Aorta (tissue), 5 donors: Measurements from ENCODE around the gene CHCHD6. TPM values are rescaled to one million over a fixed set of nuclear protein-coding genes. Genes with fewer than 3 reads are reported as not detected.
A peak's percentile ranks its signal among the peaks of the same experiment; 100 is the strongest.

Experiments
- ATAC-seq: fragments of 200-7000 bp; cut with Tn5 transposase; one replicate; pipeline ENCODE4 v1.9.1; 2022; ENCODE audit warnings: moderate library complexity; ENCODE audit not compliant: low FRiP score
- DNase-seq, 2 donors: peaks; one replicate each; pipeline ENCODE4 v3.0.0-alpha.2; 2020
- H3K27ac ChIP-seq, 2 donors: one replicate each; pipeline ENCODE4 v1.5.1; 2013; ENCODE audit warnings: low read length in 2 of 2, mild to moderate bottlenecking in 2 of 2, moderate library complexity in 2 of 2, control low read depth in 1 of 2, inconsistent platforms in 1 of 2, low read depth in 1 of 2
- H3K27me3 ChIP-seq, 2 donors: one replicate each; pipeline ENCODE4 v1.6.1; 2013; ENCODE audit warnings: control low read depth in 1 of 2, low read length in 1 of 2, mild to moderate bottlenecking in 1 of 2, moderate library complexity in 1 of 2; ENCODE audit not compliant: insufficient read depth in 2 of 2, control insufficient read depth in 1 of 2
- H3K36me3 ChIP-seq, 2 donors: one replicate each; pipeline ENCODE4 v1.6.1; 2013; ENCODE audit warnings: control low read depth in 1 of 2, low read length in 1 of 2, mild to moderate bottlenecking in 1 of 2; ENCODE audit not compliant: insufficient read depth in 2 of 2, control insufficient read depth in 1 of 2
- H3K4me1 ChIP-seq, 2 donors: one replicate each; pipeline ENCODE4 v1.6.1; 2013; ENCODE audit warnings: low read length in 2 of 2, control low read depth in 1 of 2, mild to moderate bottlenecking in 1 of 2, moderate library complexity in 1 of 2; ENCODE audit not compliant: insufficient read depth in 2 of 2, control insufficient read depth in 1 of 2
- H3K4me3 ChIP-seq, 2 donors: one replicate each; pipeline ENCODE4 v1.5.1; 2013; ENCODE audit warnings: low read length in 2 of 2, control low read depth in 1 of 2, mild to moderate bottlenecking in 1 of 2
- H3K9me3 ChIP-seq: one replicate; pipeline ENCODE4 v1.6.1; 2013; ENCODE audit warnings: mild to moderate bottlenecking, low read length; ENCODE audit not compliant: control insufficient read depth
- whole genome bisulfite sequencing, 2 donors: extraction: QIAGEN DNeasy Blood & Tissue Kit; methylation state at CpG; one replicate each; pipeline ENCODE4 v1.1.7; 2013; 5-methylcytosine and 5-hydroxymethylcytosine counted together
- intact Hi-C, 2 donors: fragments of 100-400 bp; cut with DNase I; formaldehyde crosslinking; loops; one replicate each; pipeline versions ENCODE4 v1.14.2 to v1.15.0; 2022
- polyA plus RNA-seq, 2 donors: library from polyadenylated mRNA; stranded (reverse); fragments of 200-250 nt; gene quantifications; one replicate each; pipeline ENCODE4 v1.2.3, GENCODE V29; 2013
- total RNA-seq, 2 donors: library from RNA; stranded (reverse); fragmentation: NEBNext Ultra II Directional; extraction: Animal tissue kit (Norgen Biotek cat#: 25700); gene quantifications; one replicate each; pipeline ENCODE4 v1.2.1, GENCODE V29; 2021
- donor health status: healthy with polysubstance abuse.
- donor health status: Bipolar disorder and iron deficiency.
- donor health status: DM: no; HTN: no; CAD: no.
- donor health status: DM: no; HTN: no; CAD: no.
- donor health status: DM: yes; HTN: yes; CAD: no.

CHCHD6 gene
- total and polyA plus RNA-seq, 4 donors, result 10.8 to 24.6 (median 11.9) TPM

GRCh38 chr3:126971891-126972351, 267.9 kb downstream of the CHCHD6 start:
- WGBS, 2 donors, result 33 to 44% methylated on average over 13 of the region's 13 CpGs
- Histone ChIP-seq H3K27me3 (no peaks in the 10 kb centered on the region), H3K9me3 (peaks cover 2% of the 10 kb centered on the region), H3K4me3 (no peak overlapping the region), H3K36me3 (no peaks in the 10 kb centered on the region), H3K27ac (no peak overlapping the region), H3K4me1 (no peaks in the 10 kb centered on the region)
- ATAC-seq (peak; percentile 82), DNase-seq (peak; percentile 87 to 95)
- intact Hi-C loops, result no loop called here

- Histone ChIP-seq H3K4me1 (no peaks in the 10 kb centered on the region), H3K27me3 (no peaks in the 10 kb centered on the region), H3K4me3 (no peak overlapping the region), H3K9me3 (peaks cover 2% of the 10 kb centered on the region), H3K27ac (no peak overlapping the region), H3K36me3 (no peaks in the 10 kb centered on the region)
- intact Hi-C loops, result no loop called here
- DNase-seq (no peak), ATAC-seq (no peak)
- WGBS, 2 donors, result 91 to 95% methylated on average over 5 of the region's 5 CpGs
These were observed 268.8 kb downstream of the CHCHD6 start for GRCh38 chr3:126972866-126973265.

- Histone ChIP-seq H3K27ac (no peak overlapping the region), H3K36me3 (no peaks in the 10 kb centered on the region), H3K4me1 (no peaks in the 10 kb centered on the region), H3K9me3 (peaks cover 2% of the 10 kb centered on the region), H3K4me3 (no peak overlapping the region), H3K27me3 (no peaks in the 10 kb centered on the region)
- 94 to 95% methylated on average over 1 of the region's 1 CpG for WGBS, 2 donors
- intact Hi-C loops, result no loop called here
- ATAC-seq (no peak), DNase-seq (no peak)
These were observed 269.8 kb downstream of the CHCHD6 start for GRCh38 chr3:126973814-126974213.

- ATAC-seq (no peak), DNase-seq (no peak)
- intact Hi-C loops, result no loop called here
- H3K4me1 ChIP-seq, result no peaks in the 10 kb centered on the region
- H3K27ac ChIP-seq, result no peak overlapping the region
- peaks cover 2% of the 10 kb centered on the region for H3K9me3 ChIP-seq
- no peaks in the 10 kb centered on the region for H3K36me3 ChIP-seq
- H3K4me3 ChIP-seq, result no peak overlapping the region
- H3K27me3 ChIP-seq, result no peaks in the 10 kb centered on the region
- 83 to 84% methylated on average over 3 of the region's 3 CpGs for WGBS, 2 donors
These were observed 270.7 kb downstream of the CHCHD6 start for GRCh38 chr3:126974756-126975155.

- 96% methylated on average over 7 of the region's 7 CpGs for WGBS, 2 donors
These were observed 272.9 kb downstream of the CHCHD6 start for GRCh38 chr3:126976906-126977305.

GRCh38 chr3:126977821-126978220, 273.8 kb downstream of the CHCHD6 start:
- WGBS, 2 donors, result 82 to 89% methylated on average over 6 of the region's 6 CpGs
- ATAC-seq (no peak), DNase-seq (no peak)
- Histone ChIP-seq H3K9me3 (peaks cover 2% of the 10 kb centered on the region), H3K36me3 (no peaks in the 10 kb centered on the region), H3K4me1 (no peaks in the 10 kb centered on the region), H3K27me3 (no peaks in the 10 kb centered on the region), H3K27ac (no peak overlapping the region), H3K4me3 (no peak overlapping the region)
- intact Hi-C loops, result no loop called here

More at GRCh38 chr3:126976906-126977305, 272.9 kb downstream of the CHCHD6 start:
- DNase-seq (no peak), ATAC-seq (no peak)
- Histone ChIP-seq H3K27me3 (no peaks in the 10 kb centered on the region), H3K36me3 (no peaks in the 10 kb centered on the region), H3K4me1 (no peaks in the 10 kb centered on the region), H3K9me3 (peaks cover 2% of the 10 kb centered on the region), H3K4me3 (no peak overlapping the region), H3K27ac (no peak overlapping the region)
- intact Hi-C loops, result no loop called here

- Histone ChIP-seq H3K36me3 (no peaks in the 10 kb centered on the region), H3K27me3 (no peaks in the 10 kb centered on the region), H3K9me3 (peaks cover 2% of the 10 kb centered on the region), H3K27ac (no peak overlapping the region), H3K4me3 (no peak overlapping the region), H3K4me1 (no peaks in the 10 kb centered on the region)
- intact Hi-C loops, result no loop called here
- 91 to 95% methylated on average over 5 of the region's 5 CpGs for WGBS, 2 donors
- no peak for DNase-seq
- ATAC-seq, result no peak
These were observed 274.3 kb downstream of the CHCHD6 start for GRCh38 chr3:126978291-126978690.

GRCh38 chr3:126979046-126979628, 275.1 kb downstream of the CHCHD6 start:
- H3K4me3 ChIP-seq, result no peak overlapping the region
- no peak for ATAC-seq
- no peaks in the 10 kb centered on the region for H3K27me3 ChIP-seq
- DNase-seq, result no peak
- H3K36me3 ChIP-seq, result no peaks in the 10 kb centered on the region
- WGBS, 2 donors, result 50 to 52% methylated on average over 5 of the region's 5 CpGs
- no peaks in the 10 kb centered on the region for H3K9me3 ChIP-seq
- no peak overlapping the region for H3K27ac ChIP-seq
- H3K4me1 ChIP-seq, result no peaks in the 10 kb centered on the region
- intact Hi-C loops, result no loop called here

- Histone ChIP-seq H3K36me3 (no peaks in the 10 kb centered on the region), H3K27ac (no peak overlapping the region), H3K27me3 (no peaks in the 10 kb centered on the region), H3K4me1 (no peaks in the 10 kb centered on the region), H3K4me3 (no peak overlapping the region), H3K9me3 (no peaks in the 10 kb centered on the region)
- intact Hi-C loops, result loop anchor here (5.0 to 10.0 kb wide), 5 partner anchors 62 to 477 kb away; no protein-coding TSS in a partner anchor
- DNase-seq (no peak), ATAC-seq (no peak)
- 87 to 92% methylated on average over 15 of the region's 15 CpGs for WGBS, 2 donors
These were observed 276.3 kb downstream of the CHCHD6 start for GRCh38 chr3:126980266-126980811.
